Measurements from ENCODE around the gene ENPP1. TPM values are rescaled to one million over a fixed set of nuclear protein-coding genes. Genes with fewer than 3 reads are reported as not detected.

Gene ENPP1
- total RNA-seq, 1 donor from 2014 or later: 4.5 TPM

DNA sequence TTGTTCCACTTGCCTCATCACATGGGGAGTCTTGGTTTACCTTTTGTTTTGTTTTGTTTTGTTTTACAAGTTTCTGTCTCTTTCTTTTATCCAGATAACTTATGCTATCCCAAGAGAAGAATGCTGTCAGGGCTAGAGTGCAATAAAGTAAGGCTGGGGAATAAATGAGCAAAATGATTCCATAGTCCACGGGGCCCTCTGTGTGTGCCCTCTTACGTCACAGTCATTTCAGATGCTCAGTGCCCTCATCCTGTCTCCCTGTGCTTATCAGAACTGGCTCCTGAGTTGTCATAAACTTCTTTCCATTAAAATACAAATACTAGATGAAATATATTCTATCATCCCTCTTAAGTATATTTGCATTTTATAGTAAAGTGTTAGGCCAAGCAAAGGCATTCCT lies 30.8 kb upstream of the ENPP1 start:
- no peaks in the 10 kb centered on the region for H3K9me3 ChIP-seq
- H3K4me1 ChIP-seq: peaks cover 13 to 23% of the 10 kb centered on the region in 2 donors
- intact Hi-C loops (cut with DNase I): loop anchor here (10.0 kb wide), 1 partner anchor 418 kb away; no protein-coding TSS in a partner anchor
- TF ChIP-seq, protein P1, sequence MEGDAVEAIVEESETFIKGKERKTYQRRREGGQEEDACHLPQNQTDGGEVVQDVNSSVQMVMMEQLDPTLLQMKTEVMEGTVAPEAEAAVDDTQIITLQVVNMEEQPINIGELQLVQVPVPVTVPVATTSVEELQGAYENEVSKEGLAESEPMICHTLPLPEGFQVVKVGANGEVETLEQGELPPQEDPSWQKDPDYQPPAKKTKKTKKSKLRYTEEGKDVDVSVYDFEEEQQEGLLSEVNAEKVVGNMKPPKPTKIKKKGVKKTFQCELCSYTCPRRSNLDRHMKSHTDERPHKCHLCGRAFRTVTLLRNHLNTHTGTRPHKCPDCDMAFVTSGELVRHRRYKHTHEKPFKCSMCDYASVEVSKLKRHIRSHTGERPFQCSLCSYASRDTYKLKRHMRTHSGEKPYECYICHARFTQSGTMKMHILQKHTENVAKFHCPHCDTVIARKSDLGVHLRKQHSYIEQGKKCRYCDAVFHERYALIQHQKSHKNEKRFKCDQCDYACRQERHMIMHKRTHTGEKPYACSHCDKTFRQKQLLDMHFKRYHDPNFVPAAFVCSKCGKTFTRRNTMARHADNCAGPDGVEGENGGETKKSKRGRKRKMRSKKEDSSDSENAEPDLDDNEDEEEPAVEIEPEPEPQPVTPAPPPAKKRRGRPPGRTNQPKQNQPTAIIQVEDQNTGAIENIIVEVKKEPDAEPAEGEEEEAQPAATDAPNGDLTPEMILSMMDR (IDR thresholded peaks at IDR 0.05): no peak
- no peaks in the 10 kb centered on the region for H3K36me3 ChIP-seq
- no peaks in the 10 kb centered on the region for H3K27me3 ChIP-seq
- DNase-seq (ENCODE audit: low spot score in 2 of 2): no peak
- H3K27ac ChIP-seq: peak overlapping the region in 1 of 2 donors; percentile 89
- H3K4me3 ChIP-seq: no peak overlapping the region

DNA sequence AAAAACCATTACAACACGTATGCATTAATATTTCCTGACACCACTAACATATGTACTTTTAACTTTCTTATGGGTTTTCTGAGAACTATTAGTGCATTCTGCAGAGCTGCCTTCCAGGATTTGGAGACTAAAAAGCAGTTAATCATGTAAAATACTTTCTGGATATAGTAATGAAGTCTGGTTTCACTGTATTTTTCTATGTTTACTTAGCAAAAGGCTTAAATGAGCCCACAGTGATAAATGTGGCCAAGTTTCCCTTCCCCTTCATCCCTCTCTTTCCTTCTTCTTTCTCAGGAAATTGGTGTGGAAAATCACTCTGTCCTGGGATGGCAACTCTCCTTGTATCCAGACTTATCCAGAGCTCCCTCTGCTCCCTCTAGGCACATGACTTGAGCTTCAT lies 29.7 kb upstream of the ENPP1 start:
- H3K27ac ChIP-seq: peak overlapping the region; percentile 67 to 89
- TF ChIP-seq, protein P1 (IDR thresholded peaks at IDR 0.05): no peak
- H3K4me3 ChIP-seq: no peak overlapping the region
- DNase-seq (ENCODE audit: low spot score in 2 of 2): no peak
- H3K27me3 ChIP-seq: no peaks in the 10 kb centered on the region
- H3K36me3 ChIP-seq: no peaks in the 10 kb centered on the region
- intact Hi-C loops (cut with DNase I): loop anchor here (2.0 to 10.0 kb wide), 2 partner anchors 19 to 417 kb away; no protein-coding TSS in a partner anchor
- peaks cover 9 to 18% of the 10 kb centered on the region in 2 donors for H3K4me1 ChIP-seq
- H3K9me3 ChIP-seq: no peaks in the 10 kb centered on the region

DNA sequence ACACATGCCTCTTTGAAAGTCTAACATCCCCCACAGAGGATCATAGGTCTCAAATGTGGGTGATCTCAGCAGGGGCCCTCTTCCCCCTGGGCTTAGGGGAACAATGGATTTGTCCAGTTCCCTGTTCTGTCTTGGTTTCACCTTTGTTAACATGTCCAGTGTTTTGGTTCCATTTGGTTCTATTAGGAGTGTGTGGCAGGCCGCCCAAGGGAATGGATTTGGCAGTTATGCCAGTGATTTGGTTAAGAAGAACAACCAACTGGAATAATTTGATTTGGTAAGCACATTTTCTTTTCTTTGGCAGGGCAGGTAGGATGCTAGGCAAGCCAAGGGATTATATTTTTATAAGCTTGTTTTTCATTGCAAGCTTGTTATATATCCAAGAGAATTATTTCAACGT lies 28.5 kb upstream of the ENPP1 start:
- TF ChIP-seq, protein P1 (IDR thresholded peaks at IDR 0.05): no peak
- Histone ChIP-seq H3K4me1 (peaks cover 4 to 12% of the 10 kb centered on the region in 2 donors), H3K36me3 (no peaks in the 10 kb centered on the region), H3K27ac (peak overlapping the region; percentile 67 to 89), H3K4me3 (peak overlapping the region in 1 of 2 donors; percentile 11), H3K9me3 (no peaks in the 10 kb centered on the region), H3K27me3 (no peaks in the 10 kb centered on the region)
- intact Hi-C loops (cut with DNase I): loop anchor here (2.0 to 10.0 kb wide), 2 partner anchors 21 to 415 kb away; no protein-coding TSS in a partner anchor
- DNase-seq (ENCODE audit: low spot score in 2 of 2): peak in 1 of 2 donors; percentile 80

DNA sequence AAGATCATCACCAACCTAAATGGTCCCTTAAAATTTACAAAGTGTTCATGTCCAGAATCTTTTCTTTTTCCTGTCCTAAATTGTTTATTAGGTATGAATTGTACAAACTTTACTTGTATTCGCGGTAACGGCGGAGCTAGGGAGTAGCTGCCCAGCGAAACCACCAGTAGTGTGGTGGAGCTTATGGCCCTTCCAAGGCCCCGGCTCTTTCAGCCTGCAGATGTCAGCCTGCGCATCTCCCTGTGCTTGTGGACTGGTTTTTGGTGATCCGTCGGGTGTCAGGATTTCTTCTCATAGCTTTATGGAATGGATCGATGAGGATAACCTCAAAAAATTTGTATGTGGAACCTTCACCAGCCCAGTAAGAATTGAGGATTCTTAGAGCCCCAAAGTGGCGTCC lies 27.2 kb upstream of the ENPP1 start:
- intact Hi-C loops (cut with DNase I): loop anchor here (5.0 kb wide), 1 partner anchor 127 kb away; no protein-coding TSS in a partner anchor
- Histone ChIP-seq H3K4me3 (no peak overlapping the region), H3K9me3 (no peaks in the 10 kb centered on the region), H3K27me3 (no peaks in the 10 kb centered on the region), H3K27ac (no peak overlapping the region), H3K4me1 (peaks cover 4 to 10% of the 10 kb centered on the region in 2 donors), H3K36me3 (no peaks in the 10 kb centered on the region)
- no peak for DNase-seq (ENCODE audit: low spot score in 2 of 2)
- TF ChIP-seq, protein P1 (IDR thresholded peaks at IDR 0.05): no peak

DNA sequence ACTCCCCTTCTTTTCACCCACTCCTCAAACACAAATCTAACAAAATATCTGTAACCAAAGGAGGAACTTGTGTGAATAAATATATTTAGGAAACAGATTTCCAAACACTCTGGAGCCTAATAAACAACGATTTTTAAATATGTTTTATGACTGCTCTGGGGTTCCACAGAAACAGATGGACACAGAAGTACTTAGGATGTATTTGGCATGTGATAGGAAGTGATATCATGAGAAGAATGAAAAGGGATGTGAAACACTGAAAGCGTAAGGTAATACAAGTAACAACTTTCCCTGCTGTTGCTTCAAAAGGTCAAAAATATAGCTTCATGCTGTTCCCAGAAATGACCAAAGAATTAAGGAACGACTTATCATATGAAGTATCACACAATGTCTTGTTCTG lies 26.1 kb upstream of the ENPP1 start:
- intact Hi-C loops (cut with DNase I): loop anchor here (5.0 kb wide), 1 partner anchor 126 kb away; no protein-coding TSS in a partner anchor

More for the DNA sequence above, 26.1 kb upstream of the ENPP1 start:
- no peaks in the 10 kb centered on the region for H3K36me3 ChIP-seq
- no peak for DNase-seq (ENCODE audit: low spot score in 2 of 2)
- no peaks in the 10 kb centered on the region for H3K9me3 ChIP-seq
- H3K27ac ChIP-seq: no peak overlapping the region
- H3K4me3 ChIP-seq: no peak overlapping the region
- no peaks in the 10 kb centered on the region for H3K27me3 ChIP-seq
- H3K4me1 ChIP-seq: peaks cover 4 to 10% of the 10 kb centered on the region in 2 donors
- TF ChIP-seq, protein P1 (IDR thresholded peaks at IDR 0.05): no peak

All from ascending aorta (tissue), 2 donors.